ENCODE results near the gene ARMCX5.
A peak's percentile ranks its signal among the peaks of the same experiment; 100 is the strongest.

The ARMCX5 gene

GRCh38 chrX:102599084-102599950, at the start of gene ARMCX5:
ARMCX5 (plus strand) TSS chrX:102599515; CDS start chrX:102602142, 2,627 bp downstream.
- DNase-seq (ENCODE audit: low read depth): peak; percentile 35

- DNase-seq (ENCODE audit: low read depth): no peak
Measured at GRCh38 chrX:102558607-102559006, 40.7 kb upstream of the ARMCX5 start.

GRCh38 chrX:102560423-102561068, 38.8 kb upstream of the ARMCX5 start:
- DNase-seq (ENCODE audit: low read depth): no peak

- no peak for DNase-seq (ENCODE audit: low read depth)
Measured at GRCh38 chrX:102580891-102581290, 18.4 kb upstream of the ARMCX5 start.

GRCh38 chrX:102593367-102593766, 5.9 kb upstream of the ARMCX5 start:
- no peak for DNase-seq (ENCODE audit: low read depth)

GRCh38 chrX:102599951-102600579, 750 bp downstream of the ARMCX5 start:
- no peak for DNase-seq (ENCODE audit: low read depth)

- DNase-seq (ENCODE audit: low read depth): no peak
Measured at GRCh38 chrX:102604327-102604726, 5.0 kb downstream of the ARMCX5 start.

GRCh38 chrX:102606115-102606514, 6.8 kb downstream of the ARMCX5 start:
- no peak for DNase-seq (ENCODE audit: low read depth)

- no peak for DNase-seq (ENCODE audit: low read depth)
Measured at GRCh38 chrX:102610905-102611304, 11.6 kb downstream of the ARMCX5 start.

- no peak for DNase-seq (ENCODE audit: low read depth)
Measured at GRCh38 chrX:102624105-102624504, 24.8 kb downstream of the ARMCX5 start.

- no peak for DNase-seq (ENCODE audit: low read depth)
Measured at GRCh38 chrX:102627640-102628039, 28.3 kb downstream of the ARMCX5 start.

GRCh38 chrX:102637561-102637960, 38.2 kb downstream of the ARMCX5 start:
- DNase-seq (ENCODE audit: low read depth): no peak

GRCh38 chrX:102650903-102651241, 51.6 kb downstream of the ARMCX5 start:
- DNase-seq (ENCODE audit: low read depth): no peak

GRCh38 chrX:102651242-102652011, 52.1 kb downstream of the ARMCX5 start, which contains the start of gene GPRASP1:
GPRASP1 (plus strand) TSS chrX:102651483; CDS start chrX:102653914, 2,431 bp downstream.
- no peak for DNase-seq (ENCODE audit: low read depth)

- no peak for DNase-seq (ENCODE audit: low read depth)
Measured at GRCh38 chrX:102652031-102652688, 52.8 kb downstream of the ARMCX5 start.
